COR-L47 (cell line): ENCODE measurements around the gene COL17A1.

ENCODE experiments used
- DNase-seq: peaks from one replicate; lab custom pipeline; 2025; lab: John Stamatoyannopoulos, UW

The COL17A1 gene

GRCh38 chr10:104085801-104086400, at the start of gene COL17A1:
COL17A1 (minus strand) TSS chr10:104085880; CDS start chr10:104080673, 5,207 bp downstream.
- DNase-seq, result no peak

GRCh38 chr10:104130041-104130440, 44.4 kb upstream of the COL17A1 start:
- DNase-seq, result no peak

DNA sequence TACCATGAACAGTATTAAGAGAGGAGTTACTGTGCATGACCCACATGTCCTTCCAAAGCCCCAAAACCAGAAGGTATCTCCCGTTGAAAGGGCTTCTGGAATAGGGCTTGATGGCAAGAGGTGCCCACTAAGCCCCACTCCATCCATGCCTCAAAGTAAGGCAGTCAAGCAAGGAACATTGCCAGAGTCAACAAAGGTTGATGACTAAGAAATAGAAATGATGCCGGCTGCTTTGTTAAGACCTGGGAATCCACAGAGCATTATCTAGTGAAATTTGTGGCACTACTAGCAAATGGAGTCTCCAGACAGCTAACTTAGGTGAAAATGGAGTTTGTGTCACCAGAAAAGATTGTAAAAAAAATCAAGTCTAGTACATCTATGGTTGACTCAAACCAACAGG, 42.5 kb upstream of the COL17A1 start:
- no peak for DNase-seq

- peak; percentile 11 for DNase-seq
Measured at GRCh38 chr10:104127411-104127810, 41.7 kb upstream of the COL17A1 start.

- DNase-seq, result no peak
Measured at GRCh38 chr10:104123397-104123796, 37.7 kb upstream of the COL17A1 start.

DNA sequence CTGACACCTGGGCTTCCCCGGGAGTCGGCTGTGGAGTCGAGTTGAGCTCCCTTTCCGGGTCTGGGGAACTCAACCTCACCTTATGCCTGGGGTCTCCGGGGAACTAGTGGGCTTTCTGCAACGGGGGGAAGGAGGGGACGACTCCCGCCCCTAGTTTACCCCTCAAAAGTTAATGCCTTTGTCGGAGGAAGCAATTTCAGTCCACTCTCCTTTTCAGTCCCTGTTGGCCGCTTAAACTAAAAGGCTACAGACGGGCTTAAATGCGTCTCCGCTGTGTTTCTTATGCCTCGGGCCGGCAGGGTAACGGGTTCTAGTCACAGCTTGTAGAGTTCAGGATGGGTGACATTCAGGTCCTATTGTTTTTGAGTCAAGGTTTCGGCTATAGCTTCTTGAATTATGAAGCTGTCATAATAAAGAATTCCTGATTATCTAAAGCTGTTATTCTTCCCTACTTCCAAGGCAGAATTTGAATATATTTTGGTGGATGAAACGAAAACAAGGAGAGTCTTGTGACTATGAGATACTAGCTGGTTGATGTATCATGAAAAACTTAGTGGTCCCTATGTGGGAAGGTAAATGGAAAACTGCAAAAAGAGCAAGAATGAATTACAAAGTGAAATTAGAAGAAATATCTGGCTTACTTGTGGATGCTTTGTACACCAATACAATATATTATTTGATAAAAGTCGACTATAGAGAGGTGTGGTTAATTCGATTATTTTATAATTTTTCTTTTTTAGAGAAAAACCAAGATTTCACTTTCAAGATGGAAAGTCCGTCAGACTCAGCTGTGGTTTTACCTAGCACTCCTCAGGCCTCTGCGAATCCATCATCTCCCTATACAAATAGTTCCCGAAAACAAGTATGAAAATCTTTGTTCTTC, 36.8 kb upstream of the COL17A1 start:
- DNase-seq, result no peak

GRCh38 chr10:104121485-104122224, 36.0 kb upstream of the COL17A1 start, which contains the start of gene SFR1:
SFR1 (plus strand) TSS chr10:104122171; CDS start chr10:104122184, 13 bp downstream.
- DNase-seq, result peak; percentile 93

GRCh38 chr10:104120903-104121484, 35.3 kb upstream of the COL17A1 start:
- DNase-seq, result peak; percentile 39

DNA sequence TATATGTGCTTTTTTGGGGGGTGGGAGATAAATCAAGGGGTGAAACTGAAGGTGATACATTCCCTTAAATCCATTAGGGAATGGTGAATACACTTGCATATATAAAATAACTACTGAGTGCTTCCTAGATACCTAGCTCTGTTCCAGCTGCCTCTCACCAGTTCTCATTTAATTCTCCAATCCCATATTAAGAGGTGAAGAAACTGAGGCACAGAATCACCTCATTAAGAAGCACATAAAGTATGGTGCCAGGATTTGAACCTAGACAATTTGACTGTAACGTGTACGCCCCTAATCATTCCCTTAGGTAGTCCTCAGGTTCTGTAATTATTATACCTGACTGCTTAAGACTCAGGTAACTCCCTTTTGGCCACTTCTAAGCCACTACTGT, 34.8 kb upstream of the COL17A1 start:
- no peak for DNase-seq

GRCh38 chr10:104119996-104120395, 34.3 kb upstream of the COL17A1 start:
- no peak for DNase-seq

GRCh38 chr10:104117839-104118323, 32.2 kb upstream of the COL17A1 start:
- DNase-seq, result peak; percentile 38

DNA sequence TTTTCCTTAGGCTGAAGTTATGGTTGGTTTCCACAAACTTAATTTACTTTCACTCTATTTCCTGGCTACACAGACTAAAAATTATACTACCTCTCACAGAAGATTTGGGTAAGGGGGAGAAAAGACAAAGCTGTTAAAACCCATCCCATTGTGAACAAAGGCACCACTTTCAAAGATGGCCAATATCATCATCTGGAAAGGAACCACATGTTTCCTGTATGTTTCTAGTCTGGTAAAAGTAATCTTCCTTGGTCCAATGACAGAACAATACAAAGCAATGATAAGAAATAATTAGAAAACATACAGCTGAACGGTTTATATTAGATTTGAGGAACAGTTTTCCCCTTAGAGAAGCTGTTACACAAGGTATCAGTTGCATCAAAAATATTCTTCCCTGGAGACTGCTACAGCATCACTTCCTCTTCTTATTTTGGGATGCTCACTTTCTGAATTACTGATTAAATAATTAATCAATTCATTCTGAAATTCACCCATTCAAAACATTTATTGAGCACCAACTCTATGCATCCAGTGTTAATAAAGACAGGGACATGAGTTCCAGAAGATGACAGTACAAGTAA, 27.8 kb upstream of the COL17A1 start:
- no peak for DNase-seq

- no peak for DNase-seq
Measured at GRCh38 chr10:104109908-104110662, 24.4 kb upstream of the COL17A1 start.

GRCh38 chr10:104104926-104105325, 19.2 kb upstream of the COL17A1 start:
- no peak for DNase-seq

DNA sequence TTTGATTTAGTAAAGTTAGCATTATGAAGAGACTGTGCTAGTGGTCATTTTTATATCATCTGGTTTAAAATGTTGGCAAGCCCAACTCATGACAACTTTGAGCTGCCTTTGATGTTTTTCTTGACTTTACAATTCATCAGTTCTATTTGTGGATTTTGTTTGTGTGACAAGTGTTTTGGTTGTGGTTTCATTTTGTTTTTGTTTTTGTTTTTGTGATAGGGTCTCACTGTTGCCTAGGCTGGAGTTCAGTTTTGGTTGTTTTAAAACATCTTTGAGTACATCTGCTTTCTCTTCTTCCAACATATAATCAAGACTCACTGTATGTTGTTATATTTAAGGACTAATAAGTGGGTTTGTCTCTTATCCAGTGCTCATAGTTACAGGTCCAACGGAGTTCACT, 18.7 kb upstream of the COL17A1 start:
- no peak for DNase-seq

GRCh38 chr10:104103956-104104355, 18.3 kb upstream of the COL17A1 start:
- no peak for DNase-seq

DNA sequence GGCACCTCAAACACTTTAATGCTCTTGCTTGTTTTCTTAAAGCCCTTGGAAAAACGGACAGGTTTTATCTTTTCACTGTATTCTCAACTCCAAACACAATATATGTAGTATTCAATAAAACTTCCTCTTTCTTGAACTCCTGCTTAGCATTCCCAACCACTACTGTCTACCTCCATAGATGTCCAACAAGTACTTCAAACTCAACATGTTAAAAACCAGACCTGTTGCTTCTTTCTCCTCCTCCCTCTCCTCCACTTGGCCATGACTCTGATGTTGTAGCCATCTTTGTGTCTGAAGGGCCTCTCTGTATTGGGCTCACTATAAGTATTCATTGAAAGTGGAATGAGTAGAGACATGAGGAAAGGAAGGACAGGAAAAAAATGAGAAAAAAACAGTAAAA, 16.2 kb upstream of the COL17A1 start:
- no peak for DNase-seq

- DNase-seq, result no peak
Measured at GRCh38 chr10:104100795-104101194, 15.1 kb upstream of the COL17A1 start.

GRCh38 chr10:104099941-104100340, 14.3 kb upstream of the COL17A1 start:
- DNase-seq, result no peak

GRCh38 chr10:104099269-104099668, 13.6 kb upstream of the COL17A1 start:
- DNase-seq, result no peak

DNA sequence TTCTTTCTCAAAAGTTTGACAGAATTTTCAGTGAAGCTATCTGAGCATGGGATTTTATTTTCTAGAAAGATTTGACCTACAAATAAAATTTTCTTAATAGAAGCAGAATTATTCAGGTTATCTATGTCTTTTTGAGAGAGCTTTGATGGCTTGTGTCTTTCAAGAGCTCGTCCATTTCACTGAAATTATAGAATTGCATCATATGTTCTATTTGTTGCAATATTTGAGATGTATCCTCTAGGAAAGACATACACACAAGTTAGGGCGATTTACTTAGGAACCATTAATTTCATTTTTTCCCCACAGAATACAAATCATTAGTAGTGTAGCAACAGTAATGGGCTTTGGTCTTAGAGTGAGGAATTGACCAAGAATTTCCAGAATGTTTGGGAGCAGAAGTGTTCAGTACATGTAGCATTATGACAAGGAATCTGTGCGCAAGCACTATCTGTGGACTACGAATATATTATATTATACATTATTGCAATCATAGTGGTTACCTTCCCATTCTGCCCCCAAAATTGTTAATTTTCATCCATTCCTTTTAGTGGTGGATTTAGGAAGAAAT, 12.8 kb upstream of the COL17A1 start:
- DNase-seq, result no peak
